Measurements from ENCODE around the gene FZD7.

DNA sequence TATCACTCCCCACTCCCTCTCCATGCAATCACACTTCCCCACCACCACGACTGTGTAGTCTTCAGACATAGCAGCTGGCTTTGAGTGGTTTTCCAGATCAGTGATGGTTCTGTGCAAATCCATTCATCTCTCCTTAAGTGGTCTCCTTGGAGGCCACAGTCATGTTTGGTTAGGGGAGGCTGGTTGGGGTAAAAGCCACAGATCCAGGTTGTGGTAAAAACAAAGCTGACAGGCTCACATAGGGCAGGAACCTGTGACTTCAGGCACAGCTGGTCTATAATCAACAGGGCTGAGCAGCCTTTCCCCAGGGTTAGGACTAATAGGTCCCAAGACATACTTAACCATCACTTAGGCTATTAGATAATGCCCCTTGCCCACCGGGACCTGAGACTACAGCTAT is 46.2 kb upstream of the FZD7 start:
- no peak for TF ChIP-seq POLR2A (IDR thresholded peaks at IDR 0.05; ENCODE audit: low read length)
- TF ChIP-seq GATA1 (IDR thresholded peaks at IDR 0.05; ENCODE audit: low read depth, low read length) = no peak

Data from erythroblast (primary cell).